ENCODE data around the gene MAGEL2. TPM values are rescaled to one million over a fixed set of nuclear protein-coding genes. Genes with fewer than 3 reads are reported as not detected.

MAGEL2 gene
- total RNA-seq, 2 donors from 2014 or later: 0.15 to 0.16 TPM

DNA sequence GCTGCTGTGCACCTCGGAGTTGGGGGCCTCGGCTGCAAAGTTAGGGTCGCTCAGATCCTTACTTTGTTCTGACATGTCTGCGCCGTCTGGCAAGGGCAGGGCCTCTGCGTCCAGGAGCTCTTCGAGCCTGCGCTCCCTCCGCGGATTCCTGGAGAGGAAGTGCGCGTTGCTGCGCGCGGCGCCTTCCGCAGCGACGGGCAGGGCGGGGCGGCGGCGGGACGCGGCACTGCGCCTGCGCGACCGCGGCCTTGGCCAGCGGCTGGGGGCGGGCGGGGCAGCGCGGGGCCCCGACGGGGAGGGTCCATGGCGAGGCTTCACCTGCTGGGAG is 39.4 kb upstream of the MAGEL2 start, which contains the start of gene NDN:
TSS of gene NDN (minus strand) at position 163 of the 328 bp plus-strand sequence. CDS start at position 75, 88 bp downstream.
- DNase-seq (ENCODE audit: low spot score): no peak

DNA sequence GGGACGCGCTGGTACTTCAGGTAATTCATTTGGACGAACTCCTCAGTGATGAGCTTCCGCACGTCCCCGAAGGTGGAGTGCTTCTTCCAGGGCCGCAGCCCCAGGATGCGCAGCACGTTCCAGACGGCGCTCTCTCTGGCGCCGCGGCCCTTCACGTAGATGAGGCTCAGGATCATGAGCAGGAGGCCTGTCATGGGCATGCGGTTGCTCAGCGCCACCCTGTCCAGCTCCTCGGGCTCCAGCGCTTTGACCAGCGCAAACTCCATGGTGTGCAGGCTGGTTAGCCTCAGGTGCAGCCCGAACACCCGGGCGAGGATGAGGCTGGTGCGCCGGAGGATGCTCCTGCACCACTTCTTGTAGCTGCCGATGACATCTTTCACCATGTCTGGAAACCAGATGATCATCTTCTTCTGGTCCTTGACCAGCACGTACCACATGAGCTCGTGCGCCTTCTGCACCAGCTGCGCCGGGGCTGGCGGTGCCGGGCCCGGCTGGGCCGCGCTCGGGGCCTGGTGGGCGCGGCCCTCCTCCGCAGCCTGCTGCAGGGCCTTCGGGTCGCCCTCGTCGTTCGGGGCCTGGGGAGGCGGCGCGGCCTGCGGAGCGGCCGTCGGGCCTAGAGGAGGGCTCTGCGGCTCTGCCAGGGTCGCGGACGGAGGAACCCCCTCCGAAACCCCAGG is 38.9 kb upstream of the MAGEL2 start:
- DNase-seq (ENCODE audit: low spot score): no peak
- no peak overlapping the region for H3K27ac ChIP-seq

More for the DNA sequence above, 39.4 kb upstream of the MAGEL2 start, which contains the start of gene NDN:
- no peaks in the 10 kb centered on the region for H3K36me3 ChIP-seq
- TF ChIP-seq, protein P1, sequence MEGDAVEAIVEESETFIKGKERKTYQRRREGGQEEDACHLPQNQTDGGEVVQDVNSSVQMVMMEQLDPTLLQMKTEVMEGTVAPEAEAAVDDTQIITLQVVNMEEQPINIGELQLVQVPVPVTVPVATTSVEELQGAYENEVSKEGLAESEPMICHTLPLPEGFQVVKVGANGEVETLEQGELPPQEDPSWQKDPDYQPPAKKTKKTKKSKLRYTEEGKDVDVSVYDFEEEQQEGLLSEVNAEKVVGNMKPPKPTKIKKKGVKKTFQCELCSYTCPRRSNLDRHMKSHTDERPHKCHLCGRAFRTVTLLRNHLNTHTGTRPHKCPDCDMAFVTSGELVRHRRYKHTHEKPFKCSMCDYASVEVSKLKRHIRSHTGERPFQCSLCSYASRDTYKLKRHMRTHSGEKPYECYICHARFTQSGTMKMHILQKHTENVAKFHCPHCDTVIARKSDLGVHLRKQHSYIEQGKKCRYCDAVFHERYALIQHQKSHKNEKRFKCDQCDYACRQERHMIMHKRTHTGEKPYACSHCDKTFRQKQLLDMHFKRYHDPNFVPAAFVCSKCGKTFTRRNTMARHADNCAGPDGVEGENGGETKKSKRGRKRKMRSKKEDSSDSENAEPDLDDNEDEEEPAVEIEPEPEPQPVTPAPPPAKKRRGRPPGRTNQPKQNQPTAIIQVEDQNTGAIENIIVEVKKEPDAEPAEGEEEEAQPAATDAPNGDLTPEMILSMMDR (IDR thresholded peaks at IDR 0.05): no peak
- no peaks in the 10 kb centered on the region for H3K4me1 ChIP-seq
- H3K4me3 ChIP-seq: peak within 1 kb of the TSS; percentile 46 to 56
- H3K9me3 ChIP-seq: no peaks in the 10 kb centered on the region
- no peaks in the 10 kb centered on the region for H3K27me3 ChIP-seq
- no peak within 1 kb of the TSS for H3K27ac ChIP-seq

DNA sequence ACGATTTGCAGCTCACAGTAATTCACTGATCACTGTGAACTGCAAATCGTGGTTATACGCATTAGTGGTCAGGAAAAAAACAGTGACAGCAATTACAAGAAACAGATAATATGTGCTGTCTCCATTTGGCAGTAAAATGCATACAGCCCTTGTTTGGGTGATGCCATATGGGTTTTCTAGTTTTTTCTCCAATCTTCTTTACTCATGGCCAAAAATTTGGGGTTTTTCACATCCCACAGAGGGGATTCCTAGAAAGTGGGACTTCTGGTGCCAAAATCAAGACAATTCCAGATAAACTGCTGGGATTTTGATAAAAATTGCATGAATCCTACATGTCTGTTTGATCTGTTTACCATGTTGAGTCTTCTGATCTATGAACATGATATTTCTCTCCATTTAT is 23.8 kb upstream of the MAGEL2 start:
- no peak for DNase-seq (ENCODE audit: low spot score)
- no peaks in the 10 kb centered on the region for H3K36me3 ChIP-seq
- TF ChIP-seq, protein P1 (IDR thresholded peaks at IDR 0.05): no peak
- H3K27me3 ChIP-seq: no peaks in the 10 kb centered on the region
- H3K9me3 ChIP-seq: no peaks in the 10 kb centered on the region
- H3K4me1 ChIP-seq: no peaks in the 10 kb centered on the region
- H3K27ac ChIP-seq: no peak overlapping the region
- no peak overlapping the region for H3K4me3 ChIP-seq

More for the DNA sequence above, 38.9 kb upstream of the MAGEL2 start:
- TF ChIP-seq, protein P1 (IDR thresholded peaks at IDR 0.05): no peak
- no peaks in the 10 kb centered on the region for H3K36me3 ChIP-seq
- H3K4me1 ChIP-seq: no peaks in the 10 kb centered on the region
- H3K27me3 ChIP-seq: no peaks in the 10 kb centered on the region
- H3K9me3 ChIP-seq: no peaks in the 10 kb centered on the region
- peak overlapping the region; percentile 46 to 56 for H3K4me3 ChIP-seq

DNA sequence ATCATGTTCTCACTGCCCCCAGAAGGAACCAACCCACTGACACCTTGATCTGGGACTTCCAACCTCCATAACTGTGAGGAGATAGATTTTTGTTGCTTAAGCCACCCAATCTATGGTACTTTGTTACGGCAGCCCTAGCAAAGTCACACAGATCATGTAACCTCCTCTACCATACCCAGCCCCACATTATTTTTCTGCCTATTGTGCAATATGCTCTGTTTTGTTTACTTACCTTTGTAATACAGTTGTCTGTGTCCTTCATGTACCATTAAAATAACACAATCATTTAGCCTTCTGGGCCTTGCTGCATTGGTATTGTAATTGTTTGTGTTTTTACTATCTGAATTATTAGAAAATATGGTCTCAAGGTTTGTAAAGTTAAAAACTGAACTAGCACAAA is 23.3 kb upstream of the MAGEL2 start:
- TF ChIP-seq, protein P1 (IDR thresholded peaks at IDR 0.05): no peak
- H3K4me3 ChIP-seq: no peak overlapping the region
- H3K9me3 ChIP-seq: no peaks in the 10 kb centered on the region
- H3K27me3 ChIP-seq: no peaks in the 10 kb centered on the region
- no peak for DNase-seq (ENCODE audit: low spot score)
- no peak overlapping the region for H3K27ac ChIP-seq
- H3K4me1 ChIP-seq: no peaks in the 10 kb centered on the region
- H3K36me3 ChIP-seq: no peaks in the 10 kb centered on the region

DNA sequence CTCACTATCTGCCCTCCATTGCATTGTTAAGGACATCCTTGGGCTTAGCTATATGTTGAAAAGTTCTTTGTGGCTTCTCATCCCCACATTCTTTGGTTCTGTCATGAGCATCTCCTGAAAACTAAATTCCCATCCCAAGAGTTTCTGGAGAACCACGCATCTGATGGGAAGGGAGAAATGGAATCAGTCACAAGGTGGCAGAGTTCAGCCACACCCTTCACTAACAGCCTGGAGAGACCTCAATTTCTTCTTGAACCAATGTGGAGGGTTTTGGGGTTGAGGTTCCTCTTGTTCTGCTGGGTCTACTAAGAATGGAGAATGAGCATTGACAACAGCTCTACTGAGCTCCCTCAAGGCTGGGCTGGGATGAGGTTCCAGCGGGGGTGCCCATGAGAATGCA is 15.6 kb upstream of the MAGEL2 start:
- Histone ChIP-seq H3K4me1 (no peaks in the 10 kb centered on the region), H3K27me3 (no peaks in the 10 kb centered on the region), H3K27ac (no peak overlapping the region), H3K9me3 (no peaks in the 10 kb centered on the region), H3K36me3 (no peaks in the 10 kb centered on the region), H3K4me3 (no peak overlapping the region)
- DNase-seq (ENCODE audit: low spot score): no peak
- TF ChIP-seq, protein P1 (IDR thresholded peaks at IDR 0.05): no peak

Data from right atrium auricular region (tissue), 2 donors.